C4-2B (cell line): ENCODE measurements around the gene CEP131.
"Not testable (repeated sequence)": the region's sequence is repeated elsewhere in the genome, so short reads cannot be mapped to it uniquely, and the experiment has no call there.

Experiments
- H3K27ac ChIP-seq: fragments of 450-650 bp; 2 replicates; pipeline ENCODE4 v1.5.1; 2017
- CTCF ChIP-seq: fragments of 450-650 bp; conservative IDR thresholded peaks from 2 replicates; pipeline ENCODE4 v1.5.1; 2017; ENCODE audit warnings: mild to moderate bottlenecking
- ZFX ChIP-seq: fragments of 450-650 bp; IDR thresholded peaks from 2 replicates; pipeline ENCODE4 v1.6.1; 2017

CEP131 gene

GRCh38 chr17:81157848-81158687 is 64.7 kb downstream of the CEP131 start:
- no peak overlapping the region for H3K27ac ChIP-seq
- no peak for TF ChIP-seq CTCF
- no peak for TF ChIP-seq ZFX

- H3K27ac ChIP-seq: no peak overlapping the region
- TF ChIP-seq CTCF (no peak), ZFX (no peak)
Observed at GRCh38 chr17:81156866-81157805, 65.6 kb downstream of the CEP131 start.

- H3K27ac ChIP-seq: no peak overlapping the region
- TF ChIP-seq ZFX: no peak
- no peak for TF ChIP-seq CTCF
Observed at GRCh38 chr17:81154961-81155360, 67.8 kb downstream of the CEP131 start.

GRCh38 chr17:81154016-81154415 is 68.7 kb downstream of the CEP131 start:
- not testable (repeated sequence) for H3K27ac ChIP-seq

- TF ChIP-seq CTCF (no peak), ZFX (no peak)
- H3K27ac ChIP-seq: no peak overlapping the region
Observed at GRCh38 chr17:81153340-81153803, 69.4 kb downstream of the CEP131 start.

GRCh38 chr17:81152288-81152828 is 70.4 kb downstream of the CEP131 start:
- no peak overlapping the region for H3K27ac ChIP-seq
- TF ChIP-seq ZFX: no peak
- TF ChIP-seq CTCF: no peak

GRCh38 chr17:81151278-81151677 is 71.5 kb downstream of the CEP131 start:
- no peak overlapping the region for H3K27ac ChIP-seq
- TF ChIP-seq ZFX (no peak), CTCF (no peak)
